Renal cortical epithelial cell (primary cell): ENCODE results near the gene DRC3. TPM values are rescaled to one million over a fixed set of nuclear protein-coding genes. Genes with fewer than 3 reads are reported as not detected.
"Not testable (repeated sequence)": the region's sequence is repeated elsewhere in the genome, so short reads cannot be mapped to it uniquely, and the experiment has no call there.

ENCODE experiments used
- DNase-seq: peaks from one replicate; pipeline ENCODE4 v3.0.0-alpha.2; 2011; ENCODE audit warnings: low read depth
- total RNA-seq: library from RNA; depleted of rRNA; stranded (reverse); fragments of >200 nt; gene quantifications from 2 replicates; pipeline ENCODE4 v1.2.3, GENCODE V29; 2014

The DRC3 gene
- total RNA-seq, 1 donor from 2014 or later = 6.1 TPM

DNA sequence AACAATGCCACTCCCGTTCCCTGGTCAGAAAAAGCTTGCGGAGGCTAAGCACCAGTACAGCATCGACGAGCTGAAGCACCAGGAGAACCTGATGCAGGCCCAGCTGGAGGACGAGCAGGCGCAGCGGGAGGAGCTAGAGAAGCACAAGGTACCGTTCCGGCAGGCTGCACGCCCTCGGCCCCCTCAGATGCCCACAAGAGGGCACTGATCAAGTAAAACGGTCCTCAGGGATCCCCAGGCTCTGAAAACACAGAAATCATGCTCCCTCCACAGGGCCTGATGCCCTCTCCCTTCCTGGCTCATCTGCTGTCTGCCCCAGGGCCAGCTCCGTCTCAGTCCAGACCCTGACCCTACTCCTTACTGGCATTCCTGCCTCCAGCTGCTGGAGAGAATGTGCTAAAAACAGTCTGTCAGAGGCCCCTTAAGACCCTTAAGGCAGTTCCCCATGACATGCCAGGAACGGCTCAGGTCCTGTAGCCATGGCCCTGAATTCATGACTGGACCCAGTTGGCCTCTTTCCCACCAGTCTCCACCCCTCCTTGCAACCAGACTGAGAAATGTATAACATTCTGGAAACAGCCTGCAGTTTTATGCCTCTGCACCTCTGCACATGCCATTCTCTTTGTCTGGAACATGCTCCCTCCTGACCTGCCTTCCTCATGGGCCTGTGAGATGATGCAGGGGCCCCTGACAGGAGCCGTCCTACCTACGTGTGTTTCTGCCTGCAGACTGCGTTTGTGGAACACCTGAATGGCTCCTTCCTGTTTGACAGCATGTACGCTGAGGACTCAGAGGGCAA, 21.8 kb downstream of the DRC3 start:
- DNase-seq = no peak

DNA sequence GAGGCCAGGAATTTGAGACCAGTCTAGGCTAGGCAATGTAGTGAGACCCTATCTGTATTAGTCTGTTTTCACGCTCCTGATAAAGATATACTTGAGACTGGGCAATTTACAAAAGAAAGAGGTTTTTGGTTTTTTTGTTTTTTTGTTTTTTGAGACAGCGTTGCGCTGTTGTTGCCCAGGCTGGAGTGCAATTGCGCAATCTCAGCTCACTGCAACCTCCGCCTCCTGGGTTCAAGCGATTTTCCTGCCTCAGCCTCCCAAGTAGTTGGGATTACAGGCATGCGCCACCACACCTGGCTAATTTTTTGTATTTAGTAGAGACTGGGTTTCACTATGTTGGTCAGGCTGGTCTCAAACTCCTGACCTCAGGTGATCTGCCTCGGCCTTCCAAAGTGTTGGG, 23.2 kb downstream of the DRC3 start:
- not testable (repeated sequence) for DNase-seq

DNA sequence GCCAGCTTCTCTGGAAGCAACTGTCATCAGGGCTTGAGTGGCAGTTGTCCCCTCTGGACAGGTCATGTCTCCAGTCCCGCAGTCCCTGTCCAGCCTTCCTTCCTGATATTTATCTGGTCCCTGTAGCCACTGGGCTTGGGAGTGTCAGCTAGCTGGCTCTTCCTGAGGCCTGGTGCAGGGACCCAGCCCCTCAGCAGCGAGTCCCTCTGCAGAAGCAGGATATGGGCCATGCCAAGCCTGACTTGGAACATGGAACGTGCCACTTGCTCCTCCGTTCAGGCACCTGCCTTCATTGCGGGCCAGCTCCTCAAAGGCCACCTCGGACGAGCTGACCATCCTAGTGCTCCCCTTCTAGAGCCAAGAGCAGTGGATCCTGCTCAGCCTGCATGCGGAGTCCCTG, 26.3 kb downstream of the DRC3 start:
- DNase-seq = no peak

DNA sequence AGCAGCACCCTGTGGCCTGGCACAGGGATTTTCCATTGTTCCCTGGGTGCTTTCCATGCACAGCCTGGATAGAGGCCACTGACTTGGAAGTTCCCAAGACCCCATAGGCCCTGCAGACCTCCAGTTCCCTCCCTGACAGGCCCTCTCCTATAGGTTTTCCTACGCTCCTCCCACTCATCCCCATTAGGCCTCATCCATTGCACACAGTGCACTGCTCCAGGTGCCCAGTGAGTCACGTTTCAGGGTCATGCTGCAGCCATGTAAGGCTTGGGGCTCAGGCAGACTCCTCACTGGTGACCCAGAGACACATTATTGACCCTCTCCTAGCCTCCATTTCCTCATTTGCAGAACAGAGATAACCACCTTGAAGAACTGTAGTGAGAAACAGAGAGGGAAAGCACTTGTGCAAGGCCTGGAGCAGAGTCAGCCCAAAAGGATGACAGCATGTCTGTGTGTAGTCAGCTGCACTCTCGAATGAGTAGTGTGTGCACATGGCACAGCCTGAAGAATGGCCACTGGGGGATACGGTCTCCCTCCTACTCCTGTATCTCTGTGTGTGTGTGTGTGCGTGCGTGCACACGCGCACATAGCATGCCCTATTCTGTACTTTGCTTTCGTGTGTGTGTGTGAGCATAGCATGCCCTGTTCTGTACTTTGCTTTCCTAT, 26.8 kb downstream of the DRC3 start:
- DNase-seq = no peak

DNA sequence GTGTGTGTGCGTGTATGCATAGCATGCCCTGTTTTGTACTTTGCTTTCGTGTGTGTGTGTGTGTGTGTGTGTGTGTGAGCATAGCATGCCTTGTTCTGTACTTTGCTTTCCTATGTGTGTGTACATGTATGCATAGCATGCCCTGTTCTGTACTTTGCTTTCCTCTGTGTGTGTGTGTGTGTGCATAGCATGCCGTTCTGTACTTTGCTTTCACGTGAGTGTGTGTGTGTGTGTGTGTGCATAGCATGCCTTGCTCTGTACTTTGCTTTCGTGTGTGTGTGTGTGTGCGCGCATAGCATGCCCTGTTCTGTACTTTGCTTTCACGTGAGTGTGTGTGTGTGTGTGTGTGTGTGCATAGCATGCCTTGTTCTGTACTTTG, 27.4 kb downstream of the DRC3 start:
- no peak for DNase-seq

DNA sequence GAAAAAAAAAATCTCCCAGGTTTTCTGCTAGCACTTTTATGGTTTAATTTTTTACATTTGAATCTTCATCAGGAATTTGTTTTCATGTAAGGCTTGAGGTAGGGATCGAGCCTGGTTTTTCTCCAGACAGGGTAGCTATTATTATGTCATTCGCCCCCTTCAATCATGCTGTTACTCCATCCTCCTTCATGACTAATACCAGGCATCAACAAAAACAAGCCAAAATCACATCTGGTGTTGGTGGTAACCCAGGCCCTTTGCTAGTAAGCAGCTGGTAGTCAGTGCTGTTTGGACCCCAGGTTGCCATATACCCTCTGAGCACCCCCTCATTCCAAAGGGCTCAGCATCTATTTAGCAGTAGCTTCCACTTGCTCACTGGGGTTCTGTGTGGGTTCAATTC, 29.5 kb downstream of the DRC3 start:
- no peak for DNase-seq

DNA sequence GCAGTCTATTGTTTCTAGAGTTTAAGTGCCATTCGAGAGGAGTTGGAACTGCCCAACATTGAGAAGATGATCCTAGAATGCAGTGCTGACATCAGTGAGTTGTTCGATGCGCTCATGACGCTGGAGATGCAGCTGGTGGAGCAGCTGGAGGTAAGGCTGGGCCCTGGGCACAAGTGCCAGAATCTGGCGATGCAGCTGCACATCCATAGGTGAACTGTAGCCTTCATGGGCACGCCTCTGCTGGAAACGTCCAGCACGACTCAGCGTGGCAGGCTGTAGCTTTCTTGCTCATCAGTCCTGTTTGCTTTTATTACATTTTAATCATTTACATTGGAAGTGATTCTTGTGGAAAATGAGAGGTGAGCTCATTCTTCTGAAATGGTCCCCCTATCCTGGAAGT, 31.7 kb downstream of the DRC3 start:
- no peak for DNase-seq

DNA sequence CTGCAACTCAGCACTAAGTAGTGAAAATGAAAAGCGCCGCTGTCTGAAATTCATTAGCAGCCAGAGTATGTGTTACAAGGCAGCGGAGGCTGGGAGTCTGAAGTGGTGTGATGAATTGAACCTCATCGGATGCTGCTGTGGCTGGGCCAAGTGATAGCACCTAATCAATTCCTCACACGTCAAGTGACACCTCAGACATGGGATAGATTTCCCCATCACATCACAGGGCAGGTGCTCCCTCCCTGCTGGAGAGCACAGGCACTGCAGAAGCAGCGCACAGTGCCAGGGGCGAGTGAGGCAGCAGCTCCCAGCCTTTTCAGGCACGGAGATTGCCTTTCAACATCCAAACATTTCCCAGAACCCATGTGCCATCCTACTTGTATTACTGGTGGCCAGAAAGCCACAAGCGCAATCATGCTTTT, 32.2 kb downstream of the DRC3 start:
- no peak for DNase-seq

DNA sequence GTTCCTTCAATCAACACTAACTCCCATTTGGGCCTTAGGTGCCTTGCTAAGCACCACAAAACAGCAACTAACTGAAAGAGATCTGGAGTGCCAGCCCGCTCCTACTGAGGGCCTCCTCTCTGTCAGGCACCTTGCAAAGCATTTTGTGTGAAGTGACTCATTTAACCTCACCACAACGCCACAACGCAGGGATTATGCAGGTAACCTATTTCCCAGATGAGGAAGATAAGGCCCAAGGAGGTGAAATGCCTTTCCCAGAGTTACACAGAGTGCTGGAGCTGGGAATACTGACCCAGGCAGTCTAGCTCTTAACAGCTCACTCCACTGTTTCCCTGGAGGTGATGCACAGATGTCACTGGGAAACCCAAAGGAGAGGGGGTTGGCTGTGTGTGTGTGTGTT, 32.8 kb downstream of the DRC3 start:
- no peak for DNase-seq

DNA sequence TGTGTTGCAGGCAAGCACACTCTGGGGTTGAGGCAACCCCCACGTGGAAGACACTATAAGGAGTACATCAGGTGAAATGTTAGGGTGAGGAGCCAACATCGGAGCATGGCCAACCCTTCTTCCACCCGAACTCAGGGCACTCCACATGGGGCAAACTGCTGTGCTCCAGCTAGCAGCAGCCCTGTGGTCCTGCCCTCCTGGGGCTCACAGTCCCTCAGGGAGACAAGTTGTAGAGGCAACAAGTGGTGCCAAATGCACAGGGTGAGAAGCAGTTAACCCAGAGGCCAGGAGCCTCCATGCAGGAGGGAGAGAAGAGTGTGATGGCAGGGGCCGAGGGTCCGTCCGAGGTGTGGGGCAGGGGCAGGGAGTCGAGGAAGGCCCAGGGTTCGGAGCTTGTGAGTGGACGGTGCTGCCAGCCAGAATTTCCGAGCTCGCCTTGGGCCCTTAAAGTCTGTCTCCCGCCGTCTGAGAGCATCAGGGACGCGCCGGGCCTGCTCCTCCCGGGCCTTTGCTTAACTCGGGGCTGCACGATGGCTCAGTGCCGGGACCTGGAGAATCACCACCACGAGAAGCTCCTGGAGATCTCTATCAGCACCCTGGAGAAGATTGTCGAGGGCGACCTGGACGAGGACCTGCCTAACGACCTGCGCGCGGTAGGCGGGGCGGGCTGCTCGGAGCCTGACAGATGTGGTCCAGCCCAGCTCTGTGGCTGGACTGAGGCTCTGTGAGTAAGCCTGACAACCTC, 34.0 kb downstream of the DRC3 start:
- DNase-seq = no peak

DNA sequence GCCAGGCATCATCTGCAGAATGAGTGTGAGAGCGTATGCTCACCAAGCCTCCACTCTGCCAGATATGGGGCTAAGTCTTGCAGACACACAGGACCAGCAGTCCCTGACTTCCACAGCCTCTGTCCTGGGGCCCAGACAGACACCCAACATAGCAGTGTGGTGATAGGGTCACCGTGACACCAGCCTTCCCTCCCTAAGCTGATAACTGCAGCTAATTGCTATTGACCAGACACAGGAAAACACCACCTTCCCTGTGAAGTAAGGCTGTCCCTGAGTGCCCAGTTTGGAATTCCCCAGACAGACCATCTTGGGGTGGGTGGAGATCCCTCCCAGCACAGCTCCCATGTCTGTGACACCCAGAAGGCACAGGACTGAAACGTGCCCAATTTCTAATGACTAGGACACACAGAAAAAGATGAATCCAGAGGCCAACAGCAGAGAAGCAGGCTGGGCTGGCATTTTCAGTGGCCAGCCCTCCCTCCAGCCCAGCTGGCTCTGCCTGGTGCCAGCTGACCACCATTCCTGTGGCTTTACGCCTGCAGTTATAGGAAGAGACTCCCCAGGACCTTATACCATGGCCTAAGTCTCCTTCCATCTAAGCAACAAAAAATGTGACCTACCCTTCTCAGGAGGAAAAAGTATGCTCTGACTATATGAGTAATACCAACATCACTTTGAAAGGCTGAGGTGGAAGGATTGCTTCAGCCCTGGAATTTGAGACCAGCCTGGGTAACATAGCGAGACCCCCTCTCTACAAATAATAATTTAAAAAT, 36.0 kb downstream of the DRC3 start:
- DNase-seq = peak; percentile 62

DNA sequence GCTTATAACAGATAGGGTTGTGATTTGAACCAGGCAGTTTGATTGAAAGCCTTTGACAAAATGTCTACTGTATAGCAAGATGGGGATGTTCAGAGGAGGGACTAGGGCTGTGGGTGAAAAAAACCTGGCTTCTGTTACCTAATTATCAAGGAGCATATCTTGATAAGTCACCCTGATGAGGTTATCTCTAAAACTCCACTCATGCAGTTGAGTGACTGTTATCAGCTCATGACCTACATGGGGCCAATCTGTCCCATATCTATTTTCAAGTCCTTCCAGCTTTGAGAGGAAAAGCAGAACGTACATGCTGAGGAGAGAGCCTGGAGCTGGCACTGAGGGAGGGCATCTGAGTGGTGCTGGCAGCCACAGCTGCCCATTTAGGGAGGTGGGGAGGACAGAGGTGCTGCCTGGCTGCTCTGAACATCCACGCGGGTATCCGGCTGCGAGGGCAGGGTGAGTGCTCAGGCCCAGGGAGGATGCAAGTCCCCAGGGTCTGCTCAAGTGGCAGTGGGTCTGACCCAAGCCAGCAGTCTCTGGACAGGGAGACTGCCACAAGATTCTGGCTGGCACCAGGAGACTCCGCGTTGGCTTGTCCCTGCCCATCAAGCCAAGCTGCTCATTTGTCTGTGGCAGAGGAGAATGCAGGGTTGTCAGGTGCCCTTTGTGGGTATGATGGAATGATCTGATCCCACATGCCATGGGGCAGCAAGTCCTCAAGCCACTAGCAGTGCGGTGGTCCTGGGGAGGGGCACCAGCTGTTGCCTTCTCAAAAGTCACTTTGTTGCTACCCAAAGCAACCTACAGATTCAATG, 37.2 kb downstream of the DRC3 start:
- no peak for DNase-seq

DNA sequence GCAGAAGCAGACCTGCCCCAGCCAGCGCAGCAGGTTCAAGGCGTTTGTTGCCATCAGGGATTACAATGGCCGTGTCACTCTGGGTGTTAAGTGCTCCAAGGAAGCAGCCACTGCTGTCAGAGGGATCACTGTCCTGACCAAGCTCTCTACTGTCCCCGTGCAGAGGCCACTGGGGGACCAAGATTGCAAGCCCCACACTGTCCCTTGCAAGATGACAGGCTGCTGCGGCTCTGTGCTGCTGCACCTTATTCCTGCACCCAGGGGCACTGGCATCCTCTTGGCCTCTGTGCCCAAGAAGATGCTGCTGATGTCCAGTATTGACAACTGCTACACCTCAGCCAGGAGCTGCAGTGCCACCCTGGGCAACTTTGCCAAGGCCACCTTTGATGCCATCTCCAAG, 38.6 kb downstream of the DRC3 start:
- DNase-seq = no peak

DNA sequence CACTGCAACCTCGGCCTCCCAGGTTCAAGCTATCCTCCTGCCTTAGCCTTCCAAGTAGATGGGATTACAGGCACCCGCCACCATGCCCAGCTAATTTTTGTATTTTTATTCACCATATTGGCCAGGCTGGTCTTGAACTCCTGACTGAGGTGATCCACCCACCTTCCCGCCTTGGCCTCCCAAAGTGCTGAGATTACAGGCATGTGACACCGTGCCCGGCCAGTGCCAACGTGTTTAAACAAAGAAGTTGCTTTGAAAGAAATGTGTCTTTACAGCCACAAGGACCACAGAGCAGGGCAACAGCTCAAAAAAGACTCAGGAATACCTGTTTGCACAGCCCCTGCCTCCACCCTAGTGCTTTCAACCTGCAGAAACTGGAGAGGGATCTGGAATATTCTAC, 41.3 kb downstream of the DRC3 start:
- DNase-seq = no peak

DNA sequence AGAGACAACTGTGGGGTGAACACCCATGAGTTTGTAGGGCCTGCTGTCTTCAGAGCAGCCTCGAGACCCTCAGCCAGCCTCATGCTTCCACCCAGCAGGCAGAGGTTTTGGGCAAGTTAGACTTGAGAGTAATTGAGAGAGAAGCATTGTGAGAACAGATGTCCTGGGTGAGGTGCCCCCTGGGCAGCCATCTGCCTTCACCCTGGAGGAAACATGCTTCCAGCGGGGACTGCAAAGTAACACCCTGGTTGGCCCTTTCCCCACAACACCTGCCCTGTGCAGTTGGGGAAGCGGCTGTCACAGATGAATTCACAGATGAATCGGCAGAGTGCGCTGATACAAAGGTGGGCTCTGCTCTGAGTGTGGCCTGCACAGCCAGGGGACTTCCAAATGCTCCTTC, 42.9 kb downstream of the DRC3 start:
- DNase-seq = no peak

DNA sequence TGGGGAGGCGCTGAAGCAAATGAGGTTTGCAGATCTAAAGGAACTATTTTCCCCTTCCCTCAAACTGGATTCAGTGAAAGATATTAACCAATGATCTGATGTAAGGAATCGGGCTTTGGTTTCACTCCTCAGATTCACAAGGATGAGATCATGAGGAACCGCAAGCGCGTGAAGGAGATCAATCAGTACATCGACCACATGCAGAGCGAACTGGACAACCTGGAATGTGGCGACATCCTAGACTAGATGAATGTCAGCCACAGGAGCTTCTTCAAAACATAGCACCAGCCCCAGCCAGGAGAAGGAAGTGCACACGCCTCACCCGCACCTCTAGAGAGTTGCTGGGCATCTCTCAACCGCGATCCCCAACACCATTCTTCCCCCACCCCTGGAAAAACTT, 43.8 kb downstream of the DRC3 start:
- DNase-seq = no peak

DNA sequence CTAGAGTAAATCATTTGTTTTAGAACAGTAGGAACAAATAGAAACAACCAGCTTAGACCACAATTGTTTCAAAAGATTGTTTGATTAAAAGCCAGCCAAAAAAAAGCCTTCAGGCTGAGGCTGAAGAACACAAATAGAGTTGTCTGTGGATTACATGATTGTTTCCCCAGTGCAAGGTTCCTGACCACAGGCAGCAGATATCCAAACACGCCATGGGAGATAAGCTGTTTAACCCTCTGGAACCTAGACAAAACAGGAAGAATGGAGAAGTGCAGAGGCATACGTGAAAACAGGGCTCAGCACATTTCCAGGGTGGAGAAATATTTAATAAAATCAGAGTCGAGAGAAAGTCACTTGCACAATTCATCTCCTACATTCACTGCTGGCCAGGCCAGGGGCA, 45.3 kb downstream of the DRC3 start:
- DNase-seq = no peak

DNA sequence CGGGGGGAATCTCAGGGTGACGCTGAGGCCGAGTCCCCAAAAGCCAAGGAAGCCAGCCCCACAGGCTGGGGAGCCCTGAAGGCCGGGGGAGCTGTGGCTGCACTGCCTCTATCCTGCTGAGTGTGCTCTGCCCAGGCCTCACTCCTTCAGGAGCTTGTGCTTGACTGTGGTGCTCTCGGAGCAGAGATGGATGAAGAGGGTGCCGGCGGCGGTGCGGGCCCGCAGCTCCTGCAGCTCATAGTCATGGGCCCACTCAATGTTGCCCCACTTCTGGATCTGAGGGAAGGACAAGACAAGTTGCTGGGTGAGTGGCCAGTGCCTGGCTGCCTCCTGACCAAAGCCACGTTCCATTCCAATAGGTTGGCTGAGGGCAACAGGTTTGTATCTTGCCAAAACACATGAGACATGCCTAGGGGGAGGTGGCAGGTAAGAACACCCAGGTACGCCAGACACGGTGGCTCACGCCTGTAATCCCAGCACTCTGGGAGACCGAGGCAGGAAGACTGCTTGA, 45.8 kb downstream of the DRC3 start:
- no peak for DNase-seq

DNA sequence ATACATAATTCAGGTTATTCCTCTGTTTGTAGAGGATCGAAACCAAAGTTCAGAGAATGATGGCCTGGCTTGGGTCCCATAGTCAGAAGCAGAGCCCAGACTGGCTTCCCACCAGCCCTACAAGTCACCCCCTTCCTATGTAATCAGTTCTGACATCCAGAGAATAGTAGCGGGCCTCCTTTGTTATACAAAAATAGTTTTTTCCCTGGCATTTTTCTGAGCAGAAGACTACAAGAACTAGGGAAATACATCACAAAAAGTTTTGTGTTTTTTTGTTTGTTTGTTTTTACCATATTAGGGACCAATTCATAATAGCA, 47.1 kb downstream of the DRC3 start:
- no peak for DNase-seq

DNA sequence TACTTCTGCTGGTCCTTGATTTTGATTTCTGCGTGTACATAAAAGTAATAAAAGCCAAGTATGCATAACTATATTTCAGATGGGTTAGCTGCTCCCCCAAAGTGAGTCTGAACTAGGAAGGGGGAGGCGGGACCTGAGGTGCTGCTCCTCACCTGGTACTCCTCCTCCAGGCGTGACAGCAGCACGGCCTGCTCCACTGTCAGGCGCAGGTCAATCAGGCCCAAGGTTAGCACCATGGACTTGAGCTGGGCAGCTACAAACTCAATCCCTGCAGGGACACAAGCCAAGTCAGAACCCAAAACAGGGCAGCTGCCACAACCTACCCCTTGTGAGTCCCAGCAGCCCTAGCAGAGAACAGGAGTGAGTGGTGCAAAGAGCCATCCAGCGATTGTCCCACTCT, 48.3 kb downstream of the DRC3 start:
- DNase-seq = no peak

DNA sequence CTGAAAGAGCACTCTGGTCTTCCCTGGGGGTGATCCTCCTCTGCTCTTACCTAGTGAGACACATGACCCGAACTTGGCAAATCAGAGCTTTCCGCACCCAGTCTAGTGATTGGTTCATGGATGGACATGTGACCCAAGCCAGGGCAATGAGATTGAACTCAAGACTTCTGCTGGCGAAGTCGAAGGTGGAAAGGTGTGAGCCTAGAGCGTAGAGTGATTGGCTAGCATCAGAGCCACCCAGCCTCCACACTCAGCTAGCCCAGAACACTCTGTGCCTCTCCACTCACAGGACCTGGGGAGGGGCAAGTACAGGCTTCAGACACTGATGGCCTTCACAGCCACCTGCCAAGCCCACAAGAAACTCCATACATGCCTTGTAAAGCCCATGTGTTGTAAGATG, 48.7 kb downstream of the DRC3 start:
- DNase-seq = no peak
